ENCODE results near the gene DIAPH2.

Gene DIAPH2

GRCh38 chrX:97479106-97479890 lies 794.7 kb downstream of the DIAPH2 start:
- no peak for DNase-seq (ENCODE audit: low read depth in 2 of 2)

GRCh38 chrX:97481228-97481627 lies 796.6 kb downstream of the DIAPH2 start:
- no peak for DNase-seq (ENCODE audit: low read depth in 2 of 2)

- DNase-seq (ENCODE audit: low read depth in 2 of 2): no peak
These were observed 798.1 kb downstream of the DIAPH2 start for GRCh38 chrX:97482666-97483300.

GRCh38 chrX:97490656-97491055 lies 806.0 kb downstream of the DIAPH2 start:
- no peak for DNase-seq (ENCODE audit: low read depth in 2 of 2)

- DNase-seq (ENCODE audit: low read depth in 2 of 2): no peak
These were observed 810.2 kb downstream of the DIAPH2 start for GRCh38 chrX:97494756-97495372.

- no peak for DNase-seq (ENCODE audit: low read depth in 2 of 2)
These were observed 813.5 kb downstream of the DIAPH2 start for GRCh38 chrX:97498093-97498492.

- no peak for DNase-seq (ENCODE audit: low read depth in 2 of 2)
These were observed 819.8 kb downstream of the DIAPH2 start for GRCh38 chrX:97504431-97504830.

- DNase-seq (ENCODE audit: low read depth in 2 of 2): no peak
These were observed 833.1 kb downstream of the DIAPH2 start for GRCh38 chrX:97517763-97518162.

- no peak for DNase-seq (ENCODE audit: low read depth in 2 of 2)
These were observed 837.7 kb downstream of the DIAPH2 start for GRCh38 chrX:97522307-97522706.

GRCh38 chrX:97524340-97524739 lies 839.7 kb downstream of the DIAPH2 start:
- no peak for DNase-seq (ENCODE audit: low read depth in 2 of 2)

GRCh38 chrX:97524997-97525396 lies 840.4 kb downstream of the DIAPH2 start:
- DNase-seq (ENCODE audit: low read depth in 2 of 2): no peak

GRCh38 chrX:97525981-97526380 lies 841.3 kb downstream of the DIAPH2 start:
- no peak for DNase-seq (ENCODE audit: low read depth in 2 of 2)

- no peak for DNase-seq (ENCODE audit: low read depth in 2 of 2)
These were observed 843.1 kb downstream of the DIAPH2 start for GRCh38 chrX:97527725-97528124.

GRCh38 chrX:97529536-97530200 lies 845.0 kb downstream of the DIAPH2 start:
- no peak for DNase-seq (ENCODE audit: low read depth in 2 of 2)

- no peak for DNase-seq (ENCODE audit: low read depth in 2 of 2)
These were observed 847.2 kb downstream of the DIAPH2 start for GRCh38 chrX:97531825-97532224.

GRCh38 chrX:97538745-97539144 lies 854.1 kb downstream of the DIAPH2 start:
- DNase-seq (ENCODE audit: low read depth in 2 of 2): no peak

- no peak for DNase-seq (ENCODE audit: low read depth in 2 of 2)
These were observed 855.4 kb downstream of the DIAPH2 start for GRCh38 chrX:97539970-97540519.

- DNase-seq (ENCODE audit: low read depth in 2 of 2): no peak
These were observed 863.4 kb downstream of the DIAPH2 start for GRCh38 chrX:97547877-97548578.

- DNase-seq (ENCODE audit: low read depth in 2 of 2): no peak
These were observed 867.2 kb downstream of the DIAPH2 start for GRCh38 chrX:97551821-97552220.

- DNase-seq (ENCODE audit: low read depth in 2 of 2): no peak
These were observed 869.2 kb downstream of the DIAPH2 start for GRCh38 chrX:97553833-97554232.

GRCh38 chrX:97556359-97556758 lies 871.7 kb downstream of the DIAPH2 start:
- no peak for DNase-seq (ENCODE audit: low read depth in 2 of 2)

All from stimulated activated CD8-positive, alpha-beta memory T cell treated with anti-CD3 and anti-CD28 coated beads, Interleukin-15, amount 100 ng/mL, for 4 hours (primary cell).